Measurements from ENCODE around the gene TMTC1. TPM values are rescaled to one million over a fixed set of nuclear protein-coding genes. Genes with fewer than 3 reads are reported as not detected.

TMTC1 gene
- total and polyA plus RNA-seq, 2 donors (not counting 1 experiment from before 2014, with no cell fraction given): not detected

- H3K4me2 ChIP-seq (replicated peaks; ENCODE audit: low read depth, low read length, poor library complexity, severe bottlenecking): no peak overlapping the region
- H3K79me2 ChIP-seq (ENCODE audit: control insufficient read depth, insufficient read depth, low read length): no peaks in the 10 kb centered on the region
- no peak overlapping the region for H2AFZ ChIP-seq (ENCODE audit: insufficient read depth, low read depth, low read length, poor library complexity, severe bottlenecking)
- H3K9me3 Mint-ChIP-seq (ENCODE audit: insufficient read depth): peaks cover 2% of the 10 kb centered on the region
- intact Hi-C loops (cut with micrococcal nuclease): no loop called here
- no peaks in the 10 kb centered on the region for H4K20me1 ChIP-seq (ENCODE audit: control insufficient read depth, insufficient read depth, low read length, poor library complexity, severe bottlenecking)
- peaks cover 0 to 5% (median 0%) of the 10 kb centered on the region in 3 donors for H3K9me3 ChIP-seq (ENCODE audit: control extremely low read depth in 1 of 3, control insufficient read depth in 2 of 3, insufficient read depth in 1 of 3, low read length in 2 of 3)
- H3K27me3 ChIP-seq (replicated peaks in 1 of 4; ENCODE audit: control extremely low read depth in 1 of 4, control insufficient read depth in 3 of 4, insufficient read depth in 4 of 4, low read length in 3 of 4): no peaks in the 10 kb centered on the region
- no peak overlapping the region for H3K27ac ChIP-seq (ENCODE audit: low read length in 2 of 2)
- no peaks in the 10 kb centered on the region for H3K36me3 ChIP-seq (replicated peaks in 1 of 2; ENCODE audit: control extremely low read depth in 1 of 2, control insufficient read depth in 1 of 2, extremely low read depth in 1 of 2, insufficient read depth in 2 of 2, low read length in 1 of 2)
- no peak for ATAC-seq (ENCODE audit: low read depth)
- CTCF ChIA-PET: no interaction called here
- no peaks in the 10 kb centered on the region for H3K27me3 Mint-ChIP-seq
- no peaks in the 10 kb centered on the region for H3K4me1 ChIP-seq (ENCODE audit: control insufficient read depth in 2 of 2, insufficient read depth in 2 of 2, low read length in 2 of 2)
- 100% methylated on average over 1 of the region's 3 CpGs for WGBS (ENCODE audit: insufficient coverage)
- POLR2A ChIA-PET: no interaction called here
- no peak overlapping the region for H3K4me3 ChIP-seq (ENCODE audit: control extremely low read depth in 1 of 5, extremely low read depth in 1 of 5, insufficient read depth in 1 of 5, low read depth in 2 of 5, low read length in 4 of 5)
- TF ChIP-seq EZH2 (IDR thresholded peaks at IDR 0.05; ENCODE audit: borderline replicate concordance, insufficient read depth, low read depth, low read length, poor library complexity, severe bottlenecking) (no peak), CTCF (IDR thresholded peaks at IDR 0.05) (no peak)
- H3K27ac Mint-ChIP-seq: no peak overlapping the region
- no peak for DNase-seq
- H3K4me3 Mint-ChIP-seq: no peak overlapping the region
- H3K4me1 Mint-ChIP-seq: no peaks in the 10 kb centered on the region
- no peak overlapping the region for H3K9ac ChIP-seq (ENCODE audit: low read length)
Observed at GRCh38 chr12:29732593-29732992, 51.1 kb downstream of the TMTC1 start.

- DNase-seq (no peak), ATAC-seq (ENCODE audit: low read depth) (no peak)
- Mint-ChIP-seq H3K4me1 (no peaks in the 10 kb centered on the region), H3K27me3 (no peaks in the 10 kb centered on the region), H3K27ac (no peak overlapping the region), H3K9me3 (ENCODE audit: insufficient read depth) (peaks cover 2% of the 10 kb centered on the region), H3K4me3 (no peak overlapping the region)
- ChIA-PET CTCF (no interaction called here), POLR2A (no interaction called here)
- H3K4me1 ChIP-seq (ENCODE audit: control insufficient read depth in 2 of 2, insufficient read depth in 2 of 2, low read length in 2 of 2): no peaks in the 10 kb centered on the region
- no peaks in the 10 kb centered on the region for H4K20me1 ChIP-seq (ENCODE audit: control insufficient read depth, insufficient read depth, low read length, poor library complexity, severe bottlenecking)
- H3K9ac ChIP-seq (ENCODE audit: low read length): no peak overlapping the region
- peaks cover 0 to 3% (median 0%) of the 10 kb centered on the region in 3 donors for H3K9me3 ChIP-seq (ENCODE audit: control extremely low read depth in 1 of 3, control insufficient read depth in 2 of 3, insufficient read depth in 1 of 3, low read length in 2 of 3)
- intact Hi-C loops (cut with micrococcal nuclease): no loop called here
- TF ChIP-seq EZH2 (IDR thresholded peaks at IDR 0.05; ENCODE audit: borderline replicate concordance, insufficient read depth, low read depth, low read length, poor library complexity, severe bottlenecking): no peak
- TF ChIP-seq CTCF (IDR thresholded peaks at IDR 0.05): no peak
- WGBS (ENCODE audit: insufficient coverage): no CpG with 5 or more reads among the region's 2 CpGs
- no peak overlapping the region for H2AFZ ChIP-seq (ENCODE audit: insufficient read depth, low read depth, low read length, poor library complexity, severe bottlenecking)
- H3K27ac ChIP-seq (ENCODE audit: low read length in 2 of 2): no peak overlapping the region
- H3K79me2 ChIP-seq (ENCODE audit: control insufficient read depth, insufficient read depth, low read length): no peaks in the 10 kb centered on the region
- no peak overlapping the region for H3K4me2 ChIP-seq (replicated peaks; ENCODE audit: low read depth, low read length, poor library complexity, severe bottlenecking)
- no peak overlapping the region for H3K4me3 ChIP-seq (ENCODE audit: control extremely low read depth in 1 of 5, extremely low read depth in 1 of 5, insufficient read depth in 1 of 5, low read depth in 2 of 5, low read length in 4 of 5)
- H3K27me3 ChIP-seq (replicated peaks in 1 of 4; ENCODE audit: control extremely low read depth in 1 of 4, control insufficient read depth in 3 of 4, insufficient read depth in 4 of 4, low read length in 3 of 4): no peaks in the 10 kb centered on the region
- no peaks in the 10 kb centered on the region for H3K36me3 ChIP-seq (replicated peaks in 1 of 2; ENCODE audit: control extremely low read depth in 1 of 2, control insufficient read depth in 1 of 2, extremely low read depth in 1 of 2, insufficient read depth in 2 of 2, low read length in 1 of 2)
Observed at GRCh38 chr12:29732191-29732590, 51.6 kb downstream of the TMTC1 start.

All from B cell (primary cell).